CD4-positive, alpha-beta T cell treated with Interleukin-17A for 1 hour (primary cell): Measurements from ENCODE around the gene TRAM1L1.

ENCODE experiments used
- DNase-seq: peaks from one replicate; pipeline ENCODE4 v3.0.0-alpha.2; 2020

Gene TRAM1L1

GRCh38 chr4:117084866-117085701 lies at the start of gene TRAM1L1:
TSS of gene TRAM1L1 (minus strand) at chr4:117085576. CDS start at chr4:117085393, 183 bp downstream.
- DNase-seq = no peak

- no peak for DNase-seq
Observed at GRCh38 chr4:117134386-117134785, 49.0 kb upstream of the TRAM1L1 start.

GRCh38 chr4:117096886-117097285 lies 11.5 kb upstream of the TRAM1L1 start:
- no peak for DNase-seq

- DNase-seq = no peak
Observed at GRCh38 chr4:117096462-117096861, 11.1 kb upstream of the TRAM1L1 start.

GRCh38 chr4:117093571-117093970 lies 8.2 kb upstream of the TRAM1L1 start:
- no peak for DNase-seq

- DNase-seq = no peak
Observed at GRCh38 chr4:117077760-117078159, 7.6 kb downstream of the TRAM1L1 start.

GRCh38 chr4:117068120-117068519 lies 17.3 kb downstream of the TRAM1L1 start:
- no peak for DNase-seq

GRCh38 chr4:117063961-117064696 lies 21.2 kb downstream of the TRAM1L1 start:
- DNase-seq = no peak

- DNase-seq = no peak
Observed at GRCh38 chr4:117042962-117043361, 42.4 kb downstream of the TRAM1L1 start.
